Left lung (tissue), 10 donors: ENCODE data around the gene GNRH2. TPM values are rescaled to one million over a fixed set of nuclear protein-coding genes. Genes with fewer than 3 reads are reported as not detected.

Experiments used
- ATAC-seq: fragments of 200-7000 bp; cut with Tn5 transposase; one replicate; pipeline ENCODE4 v1.9.1; 2020; ENCODE audit warnings: moderate library complexity
- DNase-seq, 4 donors: peaks; one replicate each; pipeline ENCODE4 v3.0.0-alpha.2; 2013 to 2020
- H3K27ac ChIP-seq, 2 donors: fragments of 200-600 bp; sonication (generic) in 1 of 2; one replicate each; pipeline versions ENCODE4 v1.5.0 to v1.8.0; 2020 to 2021
- H3K27me3 ChIP-seq, 2 donors: fragments of 200-600 bp; sonication (generic) in 1 of 2; one replicate each; pipeline versions ENCODE4 v1.5.0 to v1.8.0; 2020 to 2021
- H3K36me3 ChIP-seq, 2 donors: fragments of 200-600 bp; sonication (generic) in 1 of 2; one replicate each; pipeline versions ENCODE4 v1.5.0 to v1.8.0; 2020 to 2021
- H3K4me1 ChIP-seq, 2 donors: fragments of 200-600 bp; one replicate each; pipeline ENCODE4 v1.8.0; 2021
- H3K4me3 ChIP-seq, 2 donors: fragments of 200-600 bp; sonication (generic) in 1 of 2; one replicate each; pipeline versions ENCODE4 v1.5.0 to v1.8.0; 2020 to 2021; ENCODE audit warnings: mild to moderate bottlenecking in 1 of 2
- H3K9me3 ChIP-seq, 2 donors: fragments of 200-600 bp; sonication (generic) in 1 of 2; one replicate each; pipeline versions ENCODE4 v1.5.0 to v1.8.0; 2020 to 2021
- CTCF ChIP-seq, 2 donors: fragments of 200-600 bp; sonication (generic) in 1 of 2; IDR thresholded peaks; one replicate each; pipeline versions ENCODE4 v1.5.0 to v1.8.0; 2021; ENCODE audit warnings: antibody characterized with exemption in 2 of 2
- intact Hi-C, 2 donors: fragments of 100-400 bp; cut with DNase I; formaldehyde crosslinking; loops; one replicate each; pipeline versions ENCODE4 v1.11.2 to v1.14.2; 2022
- polyA plus RNA-seq, 6 donors: library from polyadenylated mRNA; unstranded; fragments of 120-200 nt; gene quantifications; one replicate each; pipeline ENCODE4 v1.2.1, GENCODE V29; 2013; ENCODE audit not compliant: insufficient read length in 6 of 6
- total RNA-seq, 2 donors: library from RNA; stranded (reverse); fragmentation: NEBNext Ultra II Directional; extraction: Animal tissue kit (Norgen Biotek cat#: 25700); gene quantifications; one replicate each; pipeline ENCODE4 v1.2.1, GENCODE V29; 2021
- donor health status: DM: no; HTN: yes; CAD: no.
- donor health status: DM: no; HTN: no; CAD: no.

Gene GNRH2
- total and polyA plus RNA-seq, 8 donors = 0.52 to 1.4 (median 0.65) TPM; not detected in 2

GRCh38 chr20:3094848-3095629, 51.6 kb downstream of the GNRH2 start:
- ATAC-seq (no peak), DNase-seq (no peak)
- H3K9me3 ChIP-seq = no peaks in the 10 kb centered on the region
- H3K36me3 ChIP-seq = no peaks in the 10 kb centered on the region
- peaks cover 0 to 20% of the 10 kb centered on the region in 2 donors for H3K4me1 ChIP-seq
- intact Hi-C loops = no loop called here
- peaks cover 25 to 66% of the 10 kb centered on the region in 2 donors for H3K27me3 ChIP-seq
- no peak for TF ChIP-seq CTCF (IDR thresholded peaks at IDR 0.05)
- no peak overlapping the region for H3K4me3 ChIP-seq
- no peak overlapping the region for H3K27ac ChIP-seq

Other genes with a start within 250 kb of the GNRH2 start
- gene CPXM1, start 243.0 kb upstream of the GNRH2 start, total RNA-seq = 10 to 100 TPM in 1 of 2 donors, 1 to 10 TPM in 1; 8.1 to 25.8 TPM
- 10 to 100 TPM; 68.1 to 93.7 (median 79.6) TPM for gene CPXM1, start 243.0 kb upstream of the GNRH2 start, polyA plus RNA-seq
- not detected for gene C20orf141, start 228.6 kb upstream of the GNRH2 start, total RNA-seq
- gene C20orf141, start 228.6 kb upstream of the GNRH2 start, polyA plus RNA-seq = not detected
- not detected for gene TMEM239, start 227.3 kb upstream of the GNRH2 start, total RNA-seq
- gene TMEM239, start 227.3 kb upstream of the GNRH2 start, polyA plus RNA-seq = under 1 TPM in 1 of 6 donors, not detected in 5; 0.05 TPM
- 10 to 100 TPM; 34.3 to 39.2 TPM for gene PCED1A, start 203.0 kb upstream of the GNRH2 start, total RNA-seq
- gene PCED1A, start 203.0 kb upstream of the GNRH2 start, polyA plus RNA-seq = 10 to 100 TPM; 50.2 to 66.7 (median 61.1) TPM
- gene VPS16, start 202.9 kb upstream of the GNRH2 start, total RNA-seq = 10 to 100 TPM; 38.6 to 42.7 TPM
- gene VPS16, start 202.9 kb upstream of the GNRH2 start, polyA plus RNA-seq = 10 to 100 TPM; 31.9 to 42.0 (median 34.8) TPM
- 10 to 100 TPM; 51.0 to 54.0 TPM for gene PTPRA, start 170.1 kb upstream of the GNRH2 start, total RNA-seq
- gene PTPRA, start 170.1 kb upstream of the GNRH2 start, polyA plus RNA-seq = 10 to 100 TPM; 76.9 to 88.1 (median 80.1) TPM
- 10 to 100 TPM; 37.4 to 40.4 TPM for gene MRPS26, start 2.4 kb downstream of the GNRH2 start, total RNA-seq
- 10 to 100 TPM; 36.0 to 57.0 (median 47.6) TPM for gene MRPS26, start 2.4 kb downstream of the GNRH2 start, polyA plus RNA-seq
- gene OXT, start 28.0 kb downstream of the GNRH2 start, total RNA-seq = under 1 TPM in 1 of 2 donors, not detected in 1; 0.55 TPM
- gene OXT, start 28.0 kb downstream of the GNRH2 start, polyA plus RNA-seq = not detected
- gene AVP, start 41.1 kb downstream of the GNRH2 start, total RNA-seq = not detected
- not detected for gene AVP, start 41.1 kb downstream of the GNRH2 start, polyA plus RNA-seq
- 10 to 100 TPM; 17.3 to 19.0 TPM for gene FASTKD5, start 116.2 kb downstream of the GNRH2 start, total RNA-seq
- gene FASTKD5, start 116.2 kb downstream of the GNRH2 start, polyA plus RNA-seq = 10 to 100 TPM; 10.7 to 14.1 (median 13.4) TPM
- gene UBOX5, start 116.2 kb downstream of the GNRH2 start, total RNA-seq = 1 to 10 TPM; 5.2 TPM
- 1 to 10 TPM; 7.8 to 9.8 (median 9.4) TPM for gene UBOX5, start 116.2 kb downstream of the GNRH2 start, polyA plus RNA-seq
- 10 to 100 TPM; 12.3 to 21.0 TPM for gene LZTS3, start 129.9 kb downstream of the GNRH2 start, total RNA-seq
- 10 to 100 TPM in 1 of 6 donors, 1 to 10 TPM in 5; 7.1 to 11.8 (median 9.1) TPM for gene LZTS3, start 129.9 kb downstream of the GNRH2 start, polyA plus RNA-seq
- gene DDRGK1, start 161.1 kb downstream of the GNRH2 start, total RNA-seq = 100 to 1,000 TPM in 1 of 2 donors, 10 to 100 TPM in 1; 83.9 to 107 TPM
- gene DDRGK1, start 161.1 kb downstream of the GNRH2 start, polyA plus RNA-seq = 10 to 100 TPM; 46.6 to 51.7 (median 49.4) TPM
- 10 to 100 TPM; 45.7 to 48.0 TPM for gene ITPA, start 165.9 kb downstream of the GNRH2 start, total RNA-seq
- gene ITPA, start 165.9 kb downstream of the GNRH2 start, polyA plus RNA-seq = 10 to 100 TPM; 43.5 to 63.7 (median 51.9) TPM
- gene SLC4A11, start 195.6 kb downstream of the GNRH2 start, total RNA-seq = 1 to 10 TPM; 3.5 to 4.8 TPM
- 1 to 10 TPM in 1 of 6 donors, under 1 TPM in 5; 0.44 to 1.4 (median 0.88) TPM for gene SLC4A11, start 195.6 kb downstream of the GNRH2 start, polyA plus RNA-seq